Tibial nerve (tissue), 4 donors: ENCODE measurements around the gene EGFLAM.

Source experiments
- EP300 ChIP-seq, 2 donors: sonication (generic); formaldehyde crosslinking; IDR thresholded peaks; one replicate each; pipeline ENCODE4 v1.6.1; 2017; ENCODE audit warnings: antibody characterized with exemption in 2 of 2, mild to moderate bottlenecking in 1 of 2
- TF ChIP-seq, protein P1 (sequence below), 5 experiments: fragments of 200-600 bp in 3 of 5; fragments of 450-650 bp in 2 of 5; sonication (generic) in 3 of 5; IDR thresholded peaks; one replicate each; pipeline ENCODE4 v1.5.1; 2016 to 2019; ENCODE audit warnings: antibody characterized with exemption in 5 of 5, mild to moderate bottlenecking in 3 of 5, moderate library complexity in 2 of 5

DNA sequence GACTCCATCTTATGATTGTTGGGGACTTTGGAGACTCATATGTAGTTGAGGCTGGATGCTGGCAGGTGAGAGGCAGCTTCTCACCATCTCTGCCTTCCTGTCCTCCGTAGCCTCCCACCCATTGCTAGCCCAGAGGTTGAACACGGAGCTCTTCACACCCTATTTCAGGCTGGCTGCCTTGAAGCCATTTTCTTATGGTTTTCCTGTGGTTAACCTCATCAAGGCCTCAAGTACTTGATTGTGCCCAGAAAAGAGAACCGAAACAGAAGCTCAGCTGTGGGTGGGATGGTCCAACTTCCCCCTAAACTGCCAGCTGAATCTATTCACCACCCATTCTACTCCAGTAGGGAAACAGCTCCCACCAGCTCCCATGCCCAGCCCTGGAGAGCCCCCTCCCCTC is 195.1 kb downstream of the EGFLAM start:
- no peak for TF ChIP-seq EP300 (IDR thresholded peaks at IDR 0.05)
- TF ChIP-seq, protein P1, sequence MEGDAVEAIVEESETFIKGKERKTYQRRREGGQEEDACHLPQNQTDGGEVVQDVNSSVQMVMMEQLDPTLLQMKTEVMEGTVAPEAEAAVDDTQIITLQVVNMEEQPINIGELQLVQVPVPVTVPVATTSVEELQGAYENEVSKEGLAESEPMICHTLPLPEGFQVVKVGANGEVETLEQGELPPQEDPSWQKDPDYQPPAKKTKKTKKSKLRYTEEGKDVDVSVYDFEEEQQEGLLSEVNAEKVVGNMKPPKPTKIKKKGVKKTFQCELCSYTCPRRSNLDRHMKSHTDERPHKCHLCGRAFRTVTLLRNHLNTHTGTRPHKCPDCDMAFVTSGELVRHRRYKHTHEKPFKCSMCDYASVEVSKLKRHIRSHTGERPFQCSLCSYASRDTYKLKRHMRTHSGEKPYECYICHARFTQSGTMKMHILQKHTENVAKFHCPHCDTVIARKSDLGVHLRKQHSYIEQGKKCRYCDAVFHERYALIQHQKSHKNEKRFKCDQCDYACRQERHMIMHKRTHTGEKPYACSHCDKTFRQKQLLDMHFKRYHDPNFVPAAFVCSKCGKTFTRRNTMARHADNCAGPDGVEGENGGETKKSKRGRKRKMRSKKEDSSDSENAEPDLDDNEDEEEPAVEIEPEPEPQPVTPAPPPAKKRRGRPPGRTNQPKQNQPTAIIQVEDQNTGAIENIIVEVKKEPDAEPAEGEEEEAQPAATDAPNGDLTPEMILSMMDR (IDR thresholded peaks at IDR 0.05) = no peak
